Measurements from ENCODE around the gene CCL11.

Gene CCL11

DNA sequence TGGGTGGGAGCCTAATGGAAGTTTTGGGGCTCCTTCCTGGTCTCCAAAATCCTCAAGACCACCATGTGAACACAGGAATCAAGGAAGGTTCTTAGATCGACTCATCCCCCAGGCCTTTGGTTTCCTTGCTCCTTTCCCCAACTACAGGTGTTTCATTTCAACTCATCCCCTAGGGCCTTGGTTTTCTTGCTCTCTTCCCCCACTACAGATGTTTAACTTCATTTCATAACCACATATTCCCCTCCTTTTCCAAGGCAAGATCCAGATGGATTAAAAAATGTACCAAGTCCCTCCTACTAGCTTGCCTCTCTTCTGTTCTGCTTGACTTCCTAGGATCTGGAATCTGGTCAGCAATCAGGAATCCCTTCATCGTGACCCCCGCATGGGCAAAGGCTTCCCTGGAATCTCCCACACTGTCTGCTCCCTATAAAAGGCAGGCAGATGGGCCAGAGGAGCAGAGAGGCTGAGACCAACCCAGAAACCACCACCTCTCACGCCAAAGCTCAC, at the start of gene CCL11:
TSS of gene CCL11 (plus strand) at position 457 of the 507 bp plus-strand sequence. CDS start 67 bp downstream, outside the sequence.
- no peak for DNase-seq

DNA sequence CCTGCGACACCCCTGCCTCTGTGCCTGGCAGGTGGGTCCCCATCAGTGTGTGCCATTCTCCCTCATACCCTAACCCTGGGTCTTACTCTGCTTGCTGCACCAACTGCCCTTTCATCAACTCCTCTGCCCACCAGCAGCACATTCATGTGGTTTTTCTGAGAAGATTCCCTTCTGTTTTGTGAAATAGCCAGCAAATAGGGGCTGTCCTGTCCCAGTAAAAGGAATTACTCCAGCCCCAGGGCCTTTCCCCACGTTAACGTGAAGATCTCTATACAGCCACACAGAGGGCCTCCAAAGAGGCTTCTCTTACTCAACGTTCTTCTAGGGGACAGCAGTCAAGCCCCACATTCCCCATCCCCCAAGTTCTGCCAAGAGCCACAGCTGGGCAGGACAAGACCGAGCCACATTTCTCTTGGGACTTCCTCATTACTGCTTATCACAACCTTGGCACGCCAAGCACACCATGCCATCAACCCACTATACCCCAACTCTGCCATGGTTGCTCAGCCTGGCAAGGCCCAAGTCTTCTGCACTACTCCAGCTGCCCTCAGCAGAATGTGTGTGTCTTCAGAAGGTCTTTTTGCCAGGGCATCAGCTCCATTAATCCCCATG, 49.2 kb upstream of the CCL11 start:
- DNase-seq: no peak

DNA sequence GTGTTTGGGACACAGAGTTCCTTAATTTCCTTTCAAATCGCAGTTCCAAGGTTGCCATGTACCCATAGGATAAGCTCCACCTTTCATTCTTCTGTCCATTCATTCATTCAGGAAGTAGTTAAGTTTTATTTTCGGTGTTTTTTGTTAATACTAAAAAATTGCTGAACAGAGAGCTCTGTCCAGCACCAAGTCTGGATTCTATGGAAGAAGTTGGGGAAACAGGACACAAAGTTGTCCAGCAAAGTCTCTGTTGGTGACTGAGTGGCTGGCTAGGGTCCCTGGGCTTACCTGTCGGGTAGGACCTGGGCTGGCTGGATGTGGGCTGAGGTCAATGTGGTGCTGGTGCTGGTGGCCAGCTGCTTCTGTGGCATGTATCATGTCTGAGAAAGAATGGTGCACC, 48.1 kb upstream of the CCL11 start:
- DNase-seq: no peak

DNA sequence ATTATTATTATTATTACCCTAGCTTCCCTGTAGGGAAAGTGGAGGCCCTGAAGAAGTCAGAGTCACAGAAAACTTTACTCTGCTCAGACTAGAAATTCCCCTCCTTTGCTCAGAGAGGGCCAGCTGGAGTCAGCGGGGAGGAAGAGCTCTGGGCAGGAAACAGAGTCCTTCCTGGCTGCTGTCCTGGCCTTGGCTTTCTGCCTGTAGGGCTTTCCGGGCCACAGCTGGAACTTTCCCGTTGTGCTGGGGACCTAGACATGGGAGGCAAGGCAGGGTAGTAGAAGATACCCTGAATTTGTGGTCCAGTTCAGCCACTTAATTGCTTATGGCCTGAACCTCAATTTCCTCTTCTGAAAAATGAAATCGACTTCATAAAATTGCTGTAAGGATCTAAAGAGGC, 44.5 kb upstream of the CCL11 start:
- DNase-seq: no peak

DNA sequence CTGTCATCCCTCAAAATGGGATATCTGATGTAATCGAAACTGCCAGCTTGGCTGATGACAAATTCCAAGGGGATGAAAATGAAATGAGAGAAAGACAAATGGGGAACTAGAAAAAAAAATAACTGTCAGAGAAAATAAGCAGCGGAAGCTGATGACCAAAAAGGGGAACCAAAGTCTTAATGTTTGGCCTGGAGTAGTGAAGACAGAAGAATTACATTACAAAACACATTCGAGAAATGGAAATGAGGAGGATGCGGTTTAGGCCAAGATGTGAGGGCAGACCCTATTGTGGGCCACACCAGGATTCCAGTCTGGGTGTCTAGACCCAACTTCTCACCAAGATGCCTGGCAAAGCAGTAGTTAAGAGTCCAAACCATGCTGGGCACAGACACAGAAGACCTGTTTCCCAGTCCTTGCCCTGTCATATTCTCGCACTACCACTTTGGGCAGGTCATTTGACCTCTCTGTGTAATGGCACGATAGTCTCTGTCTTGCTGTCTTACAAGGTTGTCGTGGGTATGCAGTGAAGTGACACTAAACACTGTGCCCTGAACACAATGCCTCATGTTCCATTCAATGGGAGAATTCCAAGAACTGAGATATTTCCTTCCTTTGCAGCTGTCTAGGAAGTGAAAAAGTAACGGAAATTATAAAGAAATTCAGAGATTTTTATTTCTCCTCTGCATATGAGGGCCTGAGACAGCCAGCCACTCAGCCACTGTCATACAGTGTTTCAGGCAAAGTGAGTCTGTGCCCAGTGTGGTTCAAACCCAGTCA, 42.8 kb upstream of the CCL11 start:
- no peak for DNase-seq

DNA sequence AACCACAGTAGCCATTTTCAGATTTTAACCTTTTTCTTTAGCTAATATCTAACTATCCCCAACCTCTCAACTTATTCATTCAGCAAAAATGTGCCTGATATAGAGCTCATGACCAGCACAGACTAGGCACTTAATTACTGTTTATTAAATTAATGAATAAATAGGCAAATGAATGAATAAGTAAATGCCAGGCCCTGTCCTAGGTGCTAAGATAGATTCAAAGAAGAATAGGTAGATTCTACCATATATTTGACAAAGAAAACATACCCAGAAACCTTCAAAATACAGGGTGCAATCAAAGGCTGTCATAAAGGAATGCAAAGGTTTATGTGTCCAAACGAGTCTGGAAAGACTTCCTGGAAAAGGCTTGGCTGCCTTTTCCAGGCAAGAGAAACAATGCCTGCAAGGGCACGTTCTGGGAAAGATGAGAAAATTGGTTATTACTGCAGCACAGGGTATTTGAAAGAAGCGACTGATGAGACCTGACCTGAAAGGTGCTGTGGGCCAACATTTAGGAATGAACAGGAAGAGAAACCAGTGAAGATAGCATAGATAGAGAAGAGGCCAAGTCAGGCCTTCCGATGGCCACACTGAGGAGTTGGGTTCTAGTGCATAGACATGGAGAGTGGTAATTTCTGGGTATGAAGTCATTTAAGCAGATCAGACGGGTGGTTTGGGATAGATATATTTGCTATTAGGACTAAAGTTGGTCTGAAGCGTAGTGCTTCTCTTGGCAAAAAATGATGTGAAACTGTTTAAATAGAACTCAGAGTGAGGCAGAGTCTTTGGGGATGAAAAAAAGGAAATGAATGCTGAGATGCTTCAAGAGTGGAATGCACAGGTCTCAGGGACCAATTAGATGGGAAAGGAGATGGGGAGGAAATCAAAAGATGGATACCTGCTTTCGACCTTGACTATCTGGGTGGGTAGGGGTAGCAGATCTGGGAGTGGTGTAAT, 41.9 kb upstream of the CCL11 start:
- DNase-seq: no peak

DNA sequence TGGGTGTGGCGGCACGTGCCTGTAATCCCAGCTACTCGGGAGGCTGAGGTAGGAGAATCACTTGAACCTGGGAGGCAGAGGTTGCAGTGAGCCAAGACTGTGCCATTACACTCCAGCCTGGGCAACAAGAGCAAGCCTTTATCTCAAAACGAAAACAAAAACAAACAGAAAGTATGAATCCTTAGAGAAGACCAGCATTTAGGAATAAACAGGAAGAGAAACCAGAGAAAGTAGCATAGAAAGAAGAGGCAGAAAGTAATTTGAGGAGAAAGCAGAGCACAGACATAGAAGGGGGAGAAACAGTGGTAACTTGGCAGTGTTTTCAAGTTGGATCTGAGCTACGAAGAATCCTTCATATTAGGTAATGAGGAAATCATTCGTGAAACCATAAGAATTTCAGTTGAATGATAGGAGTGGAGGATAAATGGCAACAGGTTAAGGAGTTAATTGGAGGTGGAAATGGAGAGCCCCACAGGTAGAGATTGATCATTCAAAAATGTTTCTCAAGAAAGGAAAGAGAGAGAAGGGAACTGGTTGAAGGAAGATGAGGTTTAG, 40.1 kb upstream of the CCL11 start:
- DNase-seq: no peak

DNA sequence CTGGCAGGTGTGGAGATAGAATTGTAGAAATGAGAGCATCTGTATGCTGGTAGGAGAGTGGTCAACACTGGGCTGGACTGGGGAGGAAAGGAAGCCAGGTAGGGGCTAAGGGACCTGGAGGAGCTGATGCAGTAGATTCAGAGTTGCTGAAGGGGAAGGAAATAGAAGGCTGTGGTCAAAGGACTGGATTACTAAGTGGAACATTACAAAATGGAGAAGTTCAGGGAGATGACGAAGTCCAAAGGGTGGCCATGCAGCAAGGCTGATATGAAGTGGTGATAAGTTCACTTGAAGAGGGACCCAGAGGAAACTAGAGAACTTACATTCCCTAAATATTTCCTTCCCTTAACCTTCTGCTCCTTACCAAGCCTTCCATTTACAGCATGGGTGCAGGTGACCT, 39.1 kb upstream of the CCL11 start:
- DNase-seq: no peak

DNA sequence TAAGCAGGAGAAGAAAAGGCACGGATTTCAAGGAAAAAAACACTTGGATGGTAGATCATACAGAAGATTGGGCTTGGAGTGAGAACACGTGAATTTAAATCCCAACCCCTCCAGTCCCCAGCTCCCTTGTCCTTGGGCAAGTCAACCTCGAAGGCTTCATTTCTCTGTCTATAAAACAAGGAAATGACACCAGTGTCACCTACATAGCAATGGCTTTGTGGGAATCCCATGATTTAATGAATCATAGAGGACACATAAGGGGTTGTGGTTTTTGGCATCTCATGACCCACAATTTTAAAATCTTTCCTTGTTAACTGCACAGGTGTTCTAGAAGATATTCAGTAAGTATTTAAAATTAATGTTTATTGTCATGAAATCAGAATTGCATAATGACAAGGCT, 38.7 kb upstream of the CCL11 start:
- no peak for DNase-seq

DNA sequence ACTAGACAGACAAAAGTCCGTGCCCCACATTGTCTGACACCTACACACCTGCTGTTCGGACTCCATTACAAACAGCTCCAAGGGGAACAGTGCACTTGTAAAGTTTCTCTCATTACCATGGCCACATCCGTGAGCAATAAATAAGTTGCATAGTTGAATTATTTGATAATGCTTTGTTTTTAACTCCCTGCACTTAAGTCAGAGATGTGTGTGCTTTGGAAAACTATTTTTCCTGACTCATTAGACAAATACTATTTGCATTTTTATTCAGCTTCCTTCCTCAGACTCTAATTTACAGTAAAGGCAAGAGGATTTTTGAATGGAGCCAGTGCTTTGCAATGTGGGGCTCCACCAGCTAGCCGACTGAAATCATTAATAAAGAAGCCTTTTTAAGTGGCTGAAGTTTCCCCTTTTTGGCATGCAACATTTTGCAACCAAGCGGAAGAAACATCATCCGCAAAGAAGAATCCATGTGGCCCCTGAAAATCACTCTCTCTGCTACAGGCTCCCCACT, 37.0 kb upstream of the CCL11 start:
- no peak for DNase-seq

DNA sequence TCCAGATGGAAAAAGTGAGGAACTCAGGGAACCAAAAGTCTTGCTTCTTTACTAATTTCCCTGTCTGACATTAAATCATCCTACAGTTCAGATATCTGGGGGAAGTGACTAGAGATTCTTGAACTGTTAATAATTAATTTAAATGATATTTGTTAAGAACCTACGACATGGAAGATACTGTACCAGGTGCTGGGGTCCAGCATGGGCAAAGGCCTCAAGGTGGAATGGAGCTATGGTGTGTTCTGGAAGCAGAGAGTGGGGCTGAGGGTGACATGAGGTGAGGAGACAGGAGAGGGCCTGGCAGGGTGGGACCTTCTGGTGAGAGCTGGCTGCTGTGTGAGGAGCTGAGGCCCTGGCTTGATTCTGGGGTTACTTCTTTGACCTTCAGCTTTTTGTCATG, 36.5 kb upstream of the CCL11 start:
- DNase-seq: no peak

DNA sequence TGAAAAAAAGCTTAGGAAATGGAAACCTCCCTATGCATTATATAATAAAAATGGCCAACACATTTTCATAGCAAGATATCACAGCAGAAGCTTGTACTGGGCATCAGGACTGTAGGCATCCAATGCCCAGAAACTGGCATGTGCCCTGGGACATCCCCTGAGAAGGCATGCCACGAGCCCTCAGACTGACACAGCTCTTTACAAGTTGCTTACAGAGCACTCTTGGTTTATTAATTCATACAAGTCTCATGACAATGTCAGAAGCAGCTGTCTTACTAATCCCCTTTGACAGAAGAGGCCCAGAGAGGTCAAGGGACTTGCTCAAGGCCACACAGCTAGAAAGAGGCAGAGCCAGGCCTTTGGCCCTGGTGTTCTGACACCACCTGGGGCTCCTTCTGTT, 36.1 kb upstream of the CCL11 start:
- DNase-seq: no peak

DNA sequence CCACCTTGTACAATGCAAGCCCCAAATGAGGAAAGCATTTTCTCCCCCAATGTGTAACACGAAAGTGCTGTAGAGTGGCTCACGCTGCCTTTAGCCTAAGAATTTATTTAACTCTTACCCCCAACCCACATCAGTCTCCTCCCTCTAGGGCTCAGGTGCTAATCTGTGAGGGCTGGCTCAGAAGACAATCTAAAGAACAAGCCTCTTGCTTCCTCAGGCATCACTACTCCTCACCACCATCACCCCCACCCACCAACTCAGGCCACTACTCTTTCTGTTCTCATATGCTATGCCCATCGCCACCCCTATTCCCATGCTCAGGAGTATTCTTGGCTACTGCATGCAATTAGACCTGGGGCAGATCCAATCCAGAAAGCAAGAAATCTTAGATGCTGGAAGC, 34.4 kb upstream of the CCL11 start:
- no peak for DNase-seq

DNA sequence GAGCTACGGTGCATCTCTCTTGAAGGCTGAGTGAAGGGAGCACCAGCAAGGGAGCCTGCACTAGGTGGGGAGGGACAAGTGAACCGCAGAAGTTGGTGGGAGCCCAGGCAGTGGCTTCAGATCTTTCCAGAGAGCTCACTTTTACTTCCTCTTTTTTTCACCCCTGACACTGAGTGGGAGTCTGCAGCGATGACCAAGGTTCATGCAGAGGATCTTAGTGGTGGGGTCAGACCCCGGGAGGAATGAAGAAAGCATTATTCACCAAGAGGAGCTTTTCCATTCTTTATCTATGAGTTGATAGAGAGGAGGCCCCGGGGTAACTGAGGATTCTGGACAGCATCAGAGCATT, 33.5 kb upstream of the CCL11 start:
- no peak for DNase-seq

DNA sequence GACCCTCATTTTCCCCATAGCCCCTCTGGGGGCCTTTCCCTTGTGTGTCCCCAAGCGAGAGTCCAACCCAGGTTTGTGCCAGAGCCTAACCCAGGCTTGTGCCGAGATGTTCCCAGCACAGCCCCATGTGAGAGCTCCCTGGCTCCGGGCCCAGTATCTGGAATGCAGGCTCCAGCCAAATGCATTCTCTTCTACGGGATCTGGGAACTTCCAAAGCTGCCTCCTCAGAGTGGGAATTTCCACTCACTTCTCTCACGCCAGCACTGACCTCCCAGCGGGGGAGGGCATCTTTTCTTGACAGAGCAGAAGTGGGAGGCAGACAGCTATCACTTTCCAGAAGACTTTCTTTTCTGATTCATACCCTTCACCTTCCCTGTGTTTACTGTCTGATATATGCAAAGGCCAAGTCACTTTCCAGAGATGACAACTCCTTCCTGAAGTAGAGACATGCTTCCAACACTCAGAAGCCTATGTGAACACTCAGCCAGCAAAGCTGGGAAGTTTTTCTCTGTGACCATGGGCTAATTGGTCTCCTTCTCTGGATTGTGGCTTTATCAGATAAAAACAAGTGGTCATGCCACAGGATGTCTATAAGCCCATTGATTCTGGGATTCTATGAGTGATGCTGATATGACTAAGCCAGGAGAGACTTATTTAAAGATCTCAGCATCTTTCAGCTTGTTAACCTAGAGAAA, 33.0 kb upstream of the CCL11 start:
- no peak for DNase-seq

DNA sequence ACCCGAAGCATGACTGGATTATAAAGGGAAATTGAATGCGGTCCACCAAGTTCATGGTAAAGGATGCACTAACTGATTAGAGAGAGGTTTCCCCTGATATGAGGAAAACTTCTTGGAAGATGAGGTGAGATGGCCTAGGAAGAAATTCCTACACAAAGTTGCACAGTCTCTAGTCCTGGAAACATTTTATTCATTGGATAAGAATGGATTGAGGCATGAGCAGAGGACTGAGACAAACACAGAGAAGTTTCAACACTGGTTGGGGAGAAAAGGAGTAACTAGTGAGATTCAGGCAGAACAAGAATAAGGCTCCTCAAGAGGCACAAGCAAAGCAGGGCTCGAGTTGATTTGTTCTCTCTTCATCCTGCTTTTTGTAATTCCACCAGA, 32.4 kb upstream of the CCL11 start:
- no peak for DNase-seq

DNA sequence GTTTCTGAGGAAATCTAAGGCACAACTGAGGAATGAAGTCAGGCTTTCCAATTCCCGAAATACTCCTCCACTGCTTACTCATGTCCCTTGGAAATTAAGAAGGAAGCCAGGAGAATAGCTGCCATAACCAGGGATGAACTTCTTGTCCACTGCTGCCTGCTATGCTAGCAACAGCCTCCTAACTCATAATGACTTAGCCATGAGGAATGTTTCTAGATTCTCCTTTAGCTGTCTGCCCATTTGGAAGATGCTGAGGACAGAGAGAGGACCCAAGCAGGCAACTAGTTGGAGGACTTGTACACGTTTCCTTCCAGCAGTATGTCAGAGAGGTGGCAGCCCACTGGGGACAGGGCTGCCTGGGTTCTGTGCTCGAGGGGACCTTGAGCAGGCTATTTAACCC, 31.4 kb upstream of the CCL11 start:
- no peak for DNase-seq

DNA sequence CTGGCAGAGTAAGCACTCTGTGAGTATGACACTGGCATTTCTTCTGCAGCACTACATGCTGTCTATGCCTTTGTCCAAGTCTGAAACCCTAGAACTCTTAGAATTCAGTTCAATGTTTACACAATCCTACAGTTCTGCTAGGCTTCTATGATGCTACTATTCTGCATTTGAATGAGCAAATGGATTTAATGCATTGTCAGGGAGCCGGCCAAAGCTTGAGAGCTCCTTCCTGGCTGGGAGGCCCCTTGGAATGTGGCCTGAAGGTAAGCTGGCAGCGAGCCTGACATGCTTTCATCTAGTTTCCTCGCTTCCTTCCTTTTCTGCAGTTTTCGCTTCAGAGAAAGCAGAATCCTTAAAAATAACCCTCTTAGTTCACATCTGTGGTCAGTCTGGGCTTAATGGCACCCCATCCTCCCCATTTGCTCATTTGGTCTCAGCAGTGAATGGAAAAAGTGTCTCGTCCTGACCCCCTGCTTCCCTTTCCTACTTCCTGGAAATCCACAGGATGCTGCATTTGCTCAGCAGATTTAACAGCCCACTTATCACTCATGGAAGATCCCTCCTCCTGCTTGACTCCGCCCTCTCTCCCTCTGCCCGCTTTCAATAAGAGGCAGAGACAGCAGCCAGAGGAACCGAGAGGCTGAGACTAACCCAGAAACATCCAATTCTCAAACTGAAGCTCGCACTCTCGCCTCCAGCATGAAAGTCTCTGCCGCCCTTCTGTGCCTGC, 30.7 kb upstream of the CCL11 start, which contains the start of gene CCL2:
TSS of gene CCL2 (plus strand) at position 635 of the 730 bp plus-strand sequence. CDS start at position 700, 65 bp downstream.
- DNase-seq: peak; percentile 17

DNA sequence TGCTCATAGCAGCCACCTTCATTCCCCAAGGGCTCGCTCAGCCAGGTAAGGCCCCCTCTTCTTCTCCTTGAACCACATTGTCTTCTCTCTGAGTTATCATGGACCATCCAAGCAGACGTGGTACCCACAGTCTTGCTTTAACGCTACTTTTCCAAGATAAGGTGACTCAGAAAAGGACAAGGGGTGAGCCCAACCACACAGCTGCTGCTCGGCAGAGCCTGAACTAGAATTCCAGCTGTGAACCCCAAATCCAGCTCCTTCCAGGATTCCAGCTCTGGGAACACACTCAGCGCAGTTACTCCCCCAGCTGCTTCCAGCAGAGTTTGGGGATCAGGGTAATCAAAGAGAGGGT, 30.2 kb upstream of the CCL11 start:
- DNase-seq: no peak

DNA sequence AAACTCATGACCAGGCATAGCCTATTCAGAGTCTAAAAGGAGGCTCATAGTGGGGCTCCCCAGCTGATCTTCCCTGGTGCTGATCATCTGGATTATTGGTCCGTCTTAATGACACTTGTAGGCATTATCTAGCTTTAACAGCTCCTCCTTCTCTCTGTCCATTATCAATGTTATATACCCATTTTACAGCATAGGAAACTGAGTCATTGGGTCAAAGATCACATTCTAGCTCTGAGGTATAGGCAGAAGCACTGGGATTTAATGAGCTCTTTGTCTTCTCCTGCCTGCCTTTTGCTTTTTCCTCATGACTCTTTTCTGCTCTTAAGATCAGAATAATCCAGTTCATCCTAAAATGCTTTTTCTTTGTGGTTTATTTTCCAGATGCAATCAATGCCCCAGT, 29.7 kb upstream of the CCL11 start:
- DNase-seq: no peak

DNA sequence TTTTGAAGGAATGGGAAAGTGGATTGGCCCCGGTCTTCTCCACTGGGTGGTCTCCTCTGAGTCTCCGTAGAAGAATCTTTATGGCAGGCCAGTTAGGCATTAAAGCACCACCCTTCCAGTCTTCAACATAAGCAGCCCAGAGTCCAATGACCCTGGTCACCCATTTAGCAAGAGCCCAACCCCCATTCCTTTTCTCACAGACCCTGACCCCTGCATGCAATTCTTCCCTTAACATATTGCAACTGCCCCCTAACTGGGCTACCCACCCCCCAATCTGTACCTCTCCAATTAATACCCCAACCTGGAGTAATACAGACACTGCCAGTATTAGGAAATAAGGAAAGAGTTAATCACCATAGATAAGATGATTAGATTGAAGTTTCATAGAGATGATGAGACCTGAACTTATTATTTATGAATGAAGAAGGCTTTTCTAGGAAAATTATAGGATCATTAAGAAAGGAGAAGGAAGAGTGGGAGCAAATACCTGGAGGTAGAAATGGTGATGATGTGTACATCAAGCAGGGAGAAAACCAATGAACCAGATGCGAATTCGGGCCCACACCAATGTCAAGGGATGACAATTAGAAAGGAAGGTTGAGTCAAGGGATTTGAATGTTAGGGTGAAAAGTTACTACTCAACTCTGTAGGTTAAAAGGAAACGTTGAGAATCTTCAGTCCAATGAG, 28.1 kb upstream of the CCL11 start:
- no peak for DNase-seq

Data from NCI-H345 (cell line).